ENCODE measurements around the gene MYLK.

The MYLK gene

DNA sequence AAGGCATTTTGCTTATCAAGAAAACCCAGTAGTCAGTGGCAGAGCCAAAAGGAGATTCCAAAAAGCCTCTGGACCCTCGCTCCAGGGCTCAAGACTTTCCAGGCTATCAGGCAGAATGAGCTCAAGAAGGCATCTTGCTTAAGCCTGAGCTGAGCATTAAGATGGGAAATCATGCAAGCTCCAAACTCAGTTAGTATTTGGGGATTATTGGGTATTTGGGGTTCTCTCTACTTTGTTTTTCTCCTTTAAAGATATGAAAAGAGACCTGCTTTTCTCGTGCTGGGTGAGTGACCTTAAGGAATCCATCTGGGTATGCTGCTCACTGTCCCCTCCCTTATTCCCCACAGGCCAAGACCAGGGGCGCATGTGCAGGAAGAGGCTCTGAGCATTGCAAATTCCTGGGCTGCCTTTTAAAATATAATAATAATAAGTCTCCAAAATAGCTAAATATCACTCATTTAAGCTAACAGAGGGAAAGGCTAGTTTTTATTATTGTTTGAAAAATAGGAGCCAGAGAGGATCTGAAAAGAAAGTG lies 223.9 kb downstream of the MYLK start:
- DNase-seq: no peak

DNA sequence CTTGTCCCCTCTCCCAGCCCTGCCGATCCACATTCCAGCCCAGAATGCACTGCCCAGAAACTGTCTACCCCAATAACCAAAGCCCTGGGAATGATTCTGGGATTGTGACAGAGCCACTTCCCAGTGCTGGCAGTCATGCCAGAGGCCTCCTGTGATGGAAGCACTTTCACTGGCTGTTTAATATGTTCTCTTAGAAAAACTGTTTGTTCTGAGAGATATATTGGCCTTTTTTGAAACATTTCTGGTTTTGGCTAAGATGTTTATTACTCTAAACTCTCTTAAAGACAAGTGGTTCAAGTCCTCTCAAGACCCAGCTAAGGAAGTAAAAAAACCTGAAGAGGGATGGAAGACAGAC lies 225.3 kb downstream of the MYLK start:
- DNase-seq: no peak

DNA sequence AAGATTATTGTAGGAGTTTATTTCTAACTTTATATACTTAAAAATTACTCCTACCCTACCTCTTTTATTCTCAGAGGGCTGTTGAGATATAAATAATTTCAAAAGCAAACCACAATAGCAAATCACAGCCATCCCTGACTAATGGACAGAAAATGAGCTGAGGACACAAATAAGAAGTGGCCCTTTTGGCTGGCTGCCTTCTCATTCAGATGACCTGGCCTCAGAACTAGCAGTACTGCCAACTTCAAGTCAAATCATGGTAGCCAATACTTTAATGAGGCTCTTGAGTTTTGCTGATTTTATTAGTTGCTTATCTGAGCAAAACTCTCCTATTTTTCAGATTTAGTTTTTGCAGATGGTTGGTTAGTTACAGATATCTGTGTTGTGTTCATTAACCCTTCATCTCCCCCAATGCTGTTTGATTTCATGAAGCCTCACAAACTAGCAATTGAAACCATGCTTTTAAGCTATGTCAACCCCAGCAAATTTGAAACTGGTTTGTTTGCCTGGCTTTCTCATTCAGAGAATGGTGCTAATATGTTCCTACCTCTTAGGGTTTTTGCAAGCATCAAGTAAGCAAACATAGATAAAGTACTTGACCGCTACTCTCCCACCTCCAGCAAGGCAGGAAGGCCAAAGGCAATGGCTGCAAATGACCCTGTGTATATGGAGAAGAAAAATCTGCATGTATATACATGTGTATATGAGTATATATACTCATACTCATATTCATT lies 225.8 kb downstream of the MYLK start:
- DNase-seq: no peak

DNA sequence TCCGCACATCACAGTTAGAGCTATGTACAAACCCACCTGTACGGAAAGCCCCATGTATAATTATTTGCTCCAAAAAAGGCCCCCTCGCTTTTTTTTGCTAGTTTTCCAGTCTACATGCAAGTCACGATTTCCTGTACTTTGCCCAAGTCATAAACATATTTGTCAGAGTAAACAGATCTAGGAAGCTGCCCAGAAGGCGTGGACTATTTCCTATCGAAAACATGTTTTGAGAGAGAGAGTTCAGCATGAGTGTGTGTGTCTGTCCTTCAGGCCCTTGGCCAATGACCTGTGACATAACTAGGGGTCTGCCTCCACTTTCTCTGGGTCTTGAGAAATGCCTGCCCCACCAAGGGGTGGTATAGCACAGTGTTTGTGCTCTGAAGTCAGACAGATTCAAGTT lies 226.6 kb downstream of the MYLK start:
- DNase-seq: no peak

DNA sequence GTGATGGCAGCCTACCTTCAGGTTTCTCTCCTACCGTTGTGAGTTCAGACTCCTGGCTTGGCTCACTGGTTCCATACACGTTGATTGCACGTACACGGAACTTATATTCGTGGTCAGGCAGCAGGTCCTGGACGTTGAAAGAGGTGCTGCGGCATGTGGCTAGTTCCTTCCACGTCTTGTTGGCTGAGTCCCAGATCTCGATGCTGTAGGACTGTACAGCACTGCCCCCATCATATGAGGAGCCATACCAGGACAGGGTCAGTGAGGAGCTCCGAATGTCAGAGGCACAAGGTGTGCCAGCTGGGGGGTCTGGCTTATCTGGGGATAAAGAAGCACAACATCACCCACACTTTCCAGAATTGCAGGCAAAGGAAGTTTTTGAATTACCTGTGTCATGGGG lies 227.0 kb downstream of the MYLK start:
- no peak for DNase-seq

DNA sequence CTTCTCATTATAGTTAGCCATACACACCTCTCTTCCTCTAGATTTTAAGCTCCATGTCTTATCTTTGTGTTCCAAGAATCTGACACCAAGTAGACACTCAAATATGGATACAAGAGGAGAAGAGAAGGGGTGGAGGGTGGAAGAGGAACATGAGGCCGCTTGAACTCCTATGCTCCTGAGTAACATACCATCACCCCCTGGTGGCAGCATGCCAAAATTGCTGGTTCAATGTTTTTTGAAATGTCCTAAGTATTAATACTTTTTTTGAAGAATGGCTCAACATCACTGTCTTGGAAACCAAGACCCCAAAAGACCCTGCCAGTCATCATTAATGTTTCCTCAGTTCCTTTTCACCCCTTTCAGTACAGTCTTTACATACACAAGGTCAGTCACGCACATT lies 227.4 kb downstream of the MYLK start:
- DNase-seq: no peak

DNA sequence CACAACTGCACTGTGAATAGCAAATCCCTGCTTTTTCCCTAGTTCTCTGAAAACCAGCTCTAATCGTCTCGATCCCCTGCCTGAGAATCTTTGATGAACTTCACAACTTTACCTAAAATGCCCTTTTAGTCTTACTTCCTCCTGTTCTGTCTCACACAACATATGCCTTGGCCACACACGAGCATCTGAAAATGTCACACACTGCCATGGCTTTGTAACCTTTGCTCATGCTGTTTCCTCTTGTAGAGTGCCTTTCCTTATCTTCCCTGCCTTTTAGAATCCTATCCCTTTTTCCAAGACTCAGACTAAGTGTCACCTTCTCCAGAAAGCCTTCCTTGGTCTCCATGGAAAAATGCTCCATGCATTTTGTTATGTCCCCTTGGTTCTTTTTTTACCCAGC lies 227.9 kb downstream of the MYLK start:
- no peak for DNase-seq

DNA sequence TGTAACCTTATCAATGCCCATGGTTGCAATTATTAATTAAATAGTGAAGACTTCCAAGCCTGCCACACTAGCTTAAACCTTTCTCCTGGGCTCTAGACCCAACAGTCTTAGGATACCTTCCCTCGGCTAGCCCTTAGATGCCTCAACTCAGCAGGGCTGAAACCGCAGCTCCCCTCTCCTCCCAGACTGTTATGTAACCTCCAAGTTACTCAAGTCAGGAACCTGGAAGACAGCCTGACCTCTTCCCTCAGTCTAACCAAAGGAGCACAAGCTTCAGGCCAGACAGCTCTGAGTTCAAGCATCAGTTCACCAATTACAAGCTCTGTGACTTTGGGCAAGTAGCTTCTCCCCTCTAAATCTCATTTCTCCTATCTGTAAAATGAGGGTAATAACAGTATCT lies 228.7 kb downstream of the MYLK start:
- no peak for DNase-seq

DNA sequence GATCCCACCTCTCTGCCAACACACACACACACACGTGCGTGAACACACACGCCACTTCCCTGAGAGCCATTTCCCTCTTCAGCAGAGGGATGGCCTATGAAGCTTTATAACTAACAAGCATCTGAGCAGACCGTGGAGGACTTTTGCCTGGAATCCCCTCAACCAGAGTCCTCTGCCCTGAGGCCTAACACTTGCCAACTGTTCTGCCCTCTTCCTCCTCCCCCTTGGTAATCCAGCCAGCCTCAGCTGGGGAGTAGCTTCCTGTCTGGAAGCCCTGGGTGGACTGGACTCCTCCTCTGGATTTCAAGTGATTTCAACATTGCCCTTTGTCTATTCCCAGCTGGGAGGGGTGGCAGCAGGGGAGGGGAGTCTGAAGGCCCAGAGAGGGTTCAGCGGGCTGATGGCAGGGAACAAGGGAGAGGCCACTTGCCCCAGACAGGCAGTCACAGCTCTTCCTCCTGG lies 230.9 kb downstream of the MYLK start:
- DNase-seq: no peak

DNA sequence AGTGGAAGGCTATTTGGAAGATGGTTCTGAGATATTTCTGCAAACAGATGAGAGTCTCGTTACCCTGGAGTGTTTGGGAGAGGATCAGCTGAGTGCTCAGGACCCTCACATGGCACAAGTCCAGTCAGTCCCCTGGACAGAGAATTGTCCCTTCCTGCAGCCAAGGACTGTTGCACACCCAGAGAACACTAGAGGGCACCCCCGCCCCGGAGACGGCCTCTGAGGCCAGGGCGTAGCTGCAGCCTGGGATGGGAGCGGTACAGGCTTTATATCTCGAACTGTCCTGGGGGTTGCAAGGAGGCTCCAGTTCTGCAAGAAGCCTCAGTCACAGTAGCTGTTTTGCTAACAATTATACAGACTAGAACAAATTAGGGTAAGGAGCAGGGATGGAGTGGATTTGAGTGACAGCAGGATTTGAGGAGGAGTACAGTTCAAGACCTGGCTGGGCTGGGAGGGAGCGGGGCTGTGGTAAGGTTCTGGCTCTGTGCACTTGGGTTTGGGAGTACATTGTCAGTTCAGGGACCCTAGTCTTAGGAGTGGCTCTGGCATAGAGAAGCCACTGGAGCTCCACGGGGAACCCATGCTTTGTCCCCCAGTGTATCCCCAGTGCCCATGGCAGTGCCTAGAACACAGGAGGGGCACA lies 231.7 kb downstream of the MYLK start:
- DNase-seq: no peak

DNA sequence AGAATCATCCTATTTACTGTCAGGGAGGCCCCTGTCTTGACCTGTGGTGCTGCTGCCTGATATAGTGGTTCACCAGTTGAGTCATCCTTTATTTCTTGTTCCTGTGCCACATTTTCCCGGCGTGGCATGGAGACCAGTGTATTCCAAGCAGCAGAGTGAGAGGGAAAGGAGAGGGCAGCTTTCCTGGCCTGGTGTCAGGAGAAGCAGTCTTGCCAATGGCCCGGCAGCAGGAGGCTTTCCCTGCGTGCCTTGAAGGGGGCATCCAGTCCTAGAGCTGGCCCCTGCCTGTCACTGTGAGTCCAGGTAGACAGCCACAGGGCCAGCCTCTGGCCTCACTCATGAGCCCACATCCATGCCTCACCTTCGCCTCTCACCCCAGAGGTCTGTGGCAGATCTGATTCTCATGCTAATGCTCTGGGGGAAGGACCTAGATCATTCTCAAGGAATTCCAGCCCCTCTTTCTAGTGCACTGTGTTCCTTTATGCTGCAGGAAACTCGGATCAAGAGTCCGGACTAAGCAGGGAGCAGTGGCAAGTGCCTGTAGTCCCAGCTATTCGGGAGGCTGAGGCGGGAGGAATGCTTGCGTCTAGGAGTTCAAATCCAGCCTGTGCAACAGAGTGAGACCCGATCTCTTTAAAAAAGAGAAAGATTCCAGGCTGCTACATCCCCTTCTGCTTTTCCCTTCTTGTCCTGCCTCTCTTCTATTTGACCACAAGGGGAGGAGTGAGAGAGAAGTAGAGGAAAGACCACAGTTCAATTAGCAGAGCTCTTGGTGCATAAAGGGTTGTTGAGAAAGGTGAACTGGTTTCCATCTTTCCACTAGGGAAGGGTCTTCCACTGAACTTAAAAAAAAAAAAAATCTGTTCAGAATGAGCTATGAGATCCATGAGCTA lies 232.4 kb downstream of the MYLK start:
- DNase-seq: no peak

DNA sequence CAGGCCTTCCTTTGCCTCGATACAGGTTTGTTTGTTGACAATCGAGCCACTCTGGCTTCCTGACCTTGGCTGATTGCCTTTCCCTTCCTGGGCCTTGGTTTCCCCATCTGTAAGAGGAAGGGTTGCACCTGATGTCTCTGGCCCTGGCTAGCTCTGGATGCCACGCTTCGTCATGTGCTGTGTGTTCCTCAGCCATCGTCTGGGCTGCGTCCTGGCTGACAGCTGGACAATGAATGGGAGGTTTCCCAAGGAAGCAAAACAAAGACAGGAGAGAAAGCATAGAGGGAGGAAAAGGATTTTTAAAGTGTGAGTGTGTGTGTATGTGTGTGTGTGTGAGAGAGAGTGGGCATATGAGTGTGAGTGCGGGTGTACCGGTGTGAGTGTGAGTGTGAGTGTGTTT lies 234.0 kb downstream of the MYLK start:
- DNase-seq: no peak

DNA sequence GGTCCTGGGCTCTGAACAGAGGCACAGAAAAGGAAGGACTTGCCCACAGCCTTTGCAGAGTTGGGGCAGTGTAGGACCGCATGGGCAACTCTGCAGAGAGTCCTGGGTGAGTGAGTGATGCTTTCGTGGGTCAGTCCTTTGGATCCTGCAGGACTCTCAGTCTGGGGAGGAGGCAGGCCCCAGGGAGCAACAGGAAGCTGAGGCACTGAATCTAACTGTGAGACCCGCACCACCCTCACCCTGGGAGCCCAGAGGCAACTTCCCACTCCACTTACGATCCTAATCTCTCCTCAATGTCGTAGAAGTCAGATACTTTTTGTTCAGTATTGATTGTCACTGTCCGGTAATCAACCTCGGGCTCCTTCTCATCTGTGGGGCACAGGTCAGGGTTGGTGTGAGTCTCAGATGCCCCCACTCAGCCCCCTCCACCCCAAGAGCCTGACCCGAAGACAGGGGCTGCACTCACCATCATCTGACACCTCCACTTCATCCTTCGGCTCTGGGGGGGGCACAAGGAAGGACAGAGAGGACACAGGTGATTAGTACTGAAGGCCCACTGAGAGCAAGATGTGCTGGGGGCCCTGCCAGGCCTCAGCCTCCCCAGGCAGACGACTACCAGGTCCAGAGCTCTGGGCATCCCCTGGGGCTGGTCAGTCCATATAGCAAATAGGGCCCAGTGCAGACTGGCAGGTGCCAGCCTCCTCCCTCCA lies 235.3 kb downstream of the MYLK start:
- DNase-seq: no peak

DNA sequence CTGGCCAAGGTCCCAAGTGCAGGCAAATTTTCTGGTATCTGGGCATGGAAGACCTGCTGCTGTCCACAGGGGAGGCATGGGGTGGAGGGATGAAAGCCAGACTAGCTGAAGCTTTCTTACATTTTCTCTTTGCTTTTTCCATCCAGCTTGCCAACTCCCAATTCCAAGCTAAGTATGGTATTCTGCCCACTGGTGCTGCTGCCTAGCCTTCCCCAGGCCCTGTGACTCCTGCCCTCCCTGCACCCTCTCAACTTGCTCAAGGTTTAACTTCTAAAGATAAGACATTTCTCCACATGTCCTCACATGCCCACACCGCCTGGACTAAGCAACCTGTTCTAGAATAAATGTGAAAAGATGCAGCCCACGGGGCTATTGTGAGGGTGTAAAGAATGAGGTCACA lies 239.8 kb downstream of the MYLK start:
- no peak for DNase-seq

DNA sequence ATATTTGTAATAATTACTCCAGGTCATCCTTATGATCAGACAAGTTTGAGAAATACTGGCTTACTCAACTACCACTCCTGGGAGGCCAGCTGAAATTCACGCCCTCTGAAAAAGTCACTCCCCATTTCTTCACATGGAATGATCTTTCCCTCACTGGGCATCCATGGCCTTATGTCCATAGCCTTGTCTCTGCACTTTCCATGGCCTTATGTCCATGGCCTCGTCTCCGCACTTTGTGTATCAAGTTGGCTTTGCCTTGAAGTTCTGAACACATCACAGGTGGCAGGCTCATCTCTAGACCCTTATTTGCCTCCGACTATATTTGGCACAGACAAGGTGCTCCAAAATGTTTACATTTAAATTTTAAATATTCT lies 241.2 kb downstream of the MYLK start:
- no peak for DNase-seq

DNA sequence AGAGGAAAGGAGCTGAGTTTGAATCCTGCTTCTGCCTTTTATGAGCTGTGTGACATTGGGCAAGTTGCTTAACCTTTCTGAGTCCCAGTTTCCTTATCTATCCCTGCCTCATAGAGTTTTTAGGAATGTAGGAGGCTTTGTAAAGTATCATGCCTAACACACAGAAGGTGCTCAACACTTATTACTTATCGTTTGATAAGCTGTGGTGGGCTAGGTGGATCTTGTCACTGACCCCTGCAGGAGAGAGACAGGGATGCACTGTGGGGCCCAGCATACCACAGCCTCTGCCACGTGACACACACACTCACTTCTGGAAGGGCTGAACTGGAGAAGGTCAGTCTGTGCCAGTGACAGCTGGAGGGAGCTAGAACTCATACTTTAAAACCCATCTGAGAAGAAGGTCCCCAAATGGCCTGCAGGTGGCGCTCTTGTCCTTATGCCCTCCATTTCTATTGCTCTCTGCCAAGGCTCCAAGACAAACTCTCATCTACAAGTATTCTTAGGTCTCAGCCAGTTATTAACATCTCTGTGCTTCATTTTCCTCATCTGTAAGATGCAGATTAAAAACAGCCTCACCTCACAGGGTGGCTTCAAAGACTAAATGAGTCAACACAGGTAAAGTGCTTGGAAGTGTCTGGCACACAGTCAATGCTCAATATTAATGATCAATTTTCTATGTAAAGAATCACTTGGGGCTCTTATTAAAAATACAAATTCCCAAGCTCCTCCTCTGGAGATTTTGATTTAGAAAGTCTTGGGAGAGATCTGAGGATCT lies 241.8 kb downstream of the MYLK start:
- DNase-seq: peak in 3 of 6 experiments; percentile 4 to 13 (median 9)

DNA sequence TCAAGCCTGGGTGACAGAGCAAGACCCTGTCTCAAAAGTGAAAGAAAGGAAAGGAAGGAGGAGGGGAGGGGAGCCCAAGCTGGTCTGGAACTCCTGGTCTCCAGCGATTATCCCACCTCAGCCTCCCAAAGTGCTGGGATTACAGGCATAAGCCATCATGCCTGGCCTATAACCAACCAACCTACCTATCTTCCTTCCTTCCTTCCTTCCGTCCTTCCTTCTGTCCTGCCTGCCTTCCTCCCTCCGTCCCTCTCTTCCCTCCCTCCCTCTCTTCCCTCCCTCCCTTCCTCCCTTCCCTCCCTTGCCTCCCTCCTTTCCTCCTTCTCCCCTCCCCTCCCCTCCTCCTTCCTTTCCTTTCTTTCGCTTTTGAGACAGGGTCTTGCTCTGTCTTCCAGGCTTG lies 242.6 kb downstream of the MYLK start:
- no peak for DNase-seq

DNA sequence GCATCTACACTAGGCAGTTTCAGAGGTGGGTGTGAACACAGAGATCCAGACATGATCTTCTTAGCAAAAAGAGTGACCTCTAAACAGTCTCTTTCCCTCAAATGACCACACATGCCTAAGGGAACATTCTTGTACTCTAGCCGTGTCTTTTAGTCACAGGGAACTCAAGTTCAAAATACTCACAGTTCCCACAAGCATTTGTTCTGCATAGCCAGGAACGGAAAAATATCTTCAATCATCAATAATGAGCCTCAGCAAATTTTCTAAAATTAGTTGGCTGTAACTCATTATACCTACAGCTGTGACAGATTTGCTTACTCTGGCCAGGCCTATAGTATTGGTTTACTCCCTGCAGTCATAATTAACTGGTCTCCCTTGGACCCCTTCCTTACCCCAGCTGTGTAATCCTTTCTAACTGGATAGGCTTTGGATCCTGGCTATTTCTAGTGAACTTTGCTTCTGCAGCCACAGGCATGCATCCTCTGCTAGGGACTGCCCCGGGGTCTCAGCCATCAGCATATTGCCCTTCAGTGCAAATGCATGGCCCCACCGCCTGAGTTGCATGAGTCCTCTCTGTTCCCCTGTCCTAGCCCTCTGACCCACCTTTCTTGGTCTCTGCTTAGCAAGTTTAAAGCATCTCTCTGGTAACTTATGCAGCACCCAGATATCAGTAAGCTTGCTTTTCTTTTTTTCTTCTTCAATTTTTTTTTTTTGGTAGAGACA lies 243.2 kb downstream of the MYLK start:
- no peak for DNase-seq

DNA sequence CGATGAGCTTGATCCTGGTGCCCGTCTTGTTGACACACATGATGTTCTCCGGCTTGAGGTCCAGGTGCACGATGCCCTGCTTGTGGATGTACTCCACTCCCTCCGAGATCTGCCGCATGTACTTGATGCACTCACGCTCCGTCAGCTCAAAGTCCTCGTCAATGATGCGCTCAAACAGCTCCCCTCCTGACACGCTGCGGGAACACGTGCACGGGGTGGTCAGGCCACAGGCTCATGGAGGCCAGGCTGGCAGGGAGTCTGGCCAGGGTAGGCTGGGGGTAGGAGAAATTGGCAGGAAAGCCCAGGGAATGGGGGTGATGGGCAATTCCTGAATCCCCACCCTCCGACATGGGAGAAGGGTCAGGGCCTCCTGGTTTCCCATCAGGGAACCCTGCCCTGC lies 243.8 kb downstream of the MYLK start:
- no peak for DNase-seq

DNA sequence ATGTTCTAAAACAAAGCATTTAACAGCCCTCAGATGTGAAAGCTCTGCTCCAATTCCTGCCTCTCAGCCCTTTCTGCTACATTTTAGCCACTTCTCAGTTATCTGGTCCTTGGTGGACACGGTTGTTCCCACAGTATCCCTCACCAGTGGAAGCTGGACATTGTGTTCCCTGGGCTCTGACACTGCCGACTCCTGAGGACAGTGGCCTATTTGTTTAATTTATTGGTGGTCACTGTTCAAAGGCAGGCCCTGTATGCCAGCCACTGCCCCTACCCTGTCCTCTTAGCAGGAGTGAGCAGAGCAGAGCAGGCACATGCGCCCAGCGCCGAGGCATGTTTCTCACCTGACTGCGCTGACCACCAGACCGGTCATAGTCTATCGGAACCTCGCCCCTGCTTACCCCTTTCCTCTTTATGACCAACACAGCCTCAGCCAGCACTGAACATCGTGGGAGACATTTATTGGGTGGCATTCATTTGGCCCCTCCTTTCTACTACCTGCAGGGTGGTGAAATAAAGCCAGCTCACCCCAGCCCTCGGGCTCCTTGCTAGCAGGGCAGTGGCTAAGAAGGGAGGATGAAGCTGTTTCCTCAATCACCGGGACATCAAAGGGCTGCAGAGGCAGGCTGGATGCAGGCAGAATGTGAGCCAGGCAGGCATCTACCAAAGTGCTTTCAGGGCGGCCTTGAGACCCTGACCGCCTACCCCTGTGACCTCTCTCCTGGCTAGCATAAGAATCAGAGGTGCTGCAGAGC lies 245.0 kb downstream of the MYLK start:
- no peak for DNase-seq

DNA sequence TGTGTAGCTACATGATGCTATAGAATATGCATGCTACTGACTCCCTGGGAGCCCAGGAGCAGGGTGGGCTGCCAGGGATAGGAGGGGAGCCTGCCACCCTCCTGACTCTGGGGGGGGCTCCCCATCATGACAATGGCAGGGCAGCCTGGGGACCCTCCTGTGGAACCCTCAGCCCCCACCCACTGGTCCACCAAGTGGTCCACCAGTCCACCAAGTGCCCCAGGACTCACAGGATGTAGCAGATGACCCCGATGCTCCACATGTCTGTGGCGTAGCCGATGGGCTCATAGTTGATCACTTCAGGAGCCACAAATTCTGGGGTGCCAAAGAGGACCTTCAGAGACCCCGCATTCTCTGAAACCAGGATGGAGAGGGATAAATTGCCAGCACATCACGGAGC lies 246.3 kb downstream of the MYLK start:
- DNase-seq: no peak

Measured in stimulated activated naive CD4-positive, alpha-beta T cell (primary cell).